NCI-H526 (cell line): ENCODE results near the gene LIPK.
"Not testable (repeated sequence)": the region's sequence is repeated elsewhere in the genome, so short reads cannot be mapped to it uniquely, and the experiment has no call there.

Experiments used
- DNase-seq, 2 experiments: peaks; one replicate each; lab custom pipeline; 2025; lab: John Stamatoyannopoulos, UW

LIPK gene

GRCh38 chr10:88721392-88721791 lies 15.3 kb downstream of the LIPK start:
- DNase-seq: no peak

GRCh38 chr10:88725798-88726197 lies 19.7 kb downstream of the LIPK start:
- no peak for DNase-seq

GRCh38 chr10:88728107-88728763 lies 22.2 kb downstream of the LIPK start:
- DNase-seq: peak; percentile 9 to 50

- no peak for DNase-seq
Measured at GRCh38 chr10:88730864-88731263, 24.8 kb downstream of the LIPK start.

GRCh38 chr10:88731296-88731695 lies 25.2 kb downstream of the LIPK start:
- no peak for DNase-seq

GRCh38 chr10:88733215-88733614 lies 27.2 kb downstream of the LIPK start:
- no peak for DNase-seq

GRCh38 chr10:88735661-88736060 lies 29.6 kb downstream of the LIPK start:
- no peak for DNase-seq

GRCh38 chr10:88741921-88742320 lies 35.9 kb downstream of the LIPK start:
- DNase-seq: not testable (repeated sequence)

- no peak for DNase-seq
Measured at GRCh38 chr10:88742448-88742847, 36.4 kb downstream of the LIPK start.

- peak; percentile 3 to 37 for DNase-seq
Measured at GRCh38 chr10:88744002-88744401, 38.0 kb downstream of the LIPK start.

- no peak for DNase-seq
Measured at GRCh38 chr10:88745633-88746032, 39.6 kb downstream of the LIPK start.

- DNase-seq: no peak
Measured at GRCh38 chr10:88754287-88754686, 48.2 kb downstream of the LIPK start.

- no peak for DNase-seq
Measured at GRCh38 chr10:88755753-88756152, 49.7 kb downstream of the LIPK start.

- no peak for DNase-seq
Measured at GRCh38 chr10:88756660-88757059, 50.6 kb downstream of the LIPK start.

GRCh38 chr10:88759366-88760101 lies 53.5 kb downstream of the LIPK start, which contains the start of gene LIPN:
TSS of gene LIPN (plus strand) at chr10:88760020. CDS start at chr10:88761406, 1,386 bp downstream.
- DNase-seq: no peak

- DNase-seq: no peak
Measured at GRCh38 chr10:88762906-88763305, 56.9 kb downstream of the LIPK start.

GRCh38 chr10:88763441-88763840 lies 57.4 kb downstream of the LIPK start:
- peak in 1 of 2 experiments; percentile 22 for DNase-seq

GRCh38 chr10:88764110-88764509 lies 58.1 kb downstream of the LIPK start:
- no peak for DNase-seq

GRCh38 chr10:88765816-88766215 lies 59.8 kb downstream of the LIPK start:
- no peak for DNase-seq

- DNase-seq: no peak
Measured at GRCh38 chr10:88769384-88769783, 63.3 kb downstream of the LIPK start.

GRCh38 chr10:88781206-88781605 lies 75.2 kb downstream of the LIPK start:
- DNase-seq: no peak

- DNase-seq: no peak
Measured at GRCh38 chr10:88782222-88782621, 76.2 kb downstream of the LIPK start.

GRCh38 chr10:88783724-88784123 lies 77.7 kb downstream of the LIPK start:
- DNase-seq: no peak
